IgD-negative memory B cell (primary cell): ENCODE results near the gene HECTD4. TPM values are rescaled to one million over a fixed set of nuclear protein-coding genes. Genes with fewer than 3 reads are reported as not detected.
A peak's percentile ranks its signal among the peaks of the same experiment; 100 is the strongest.
"Not testable (repeated sequence)": the region's sequence is repeated elsewhere in the genome, so short reads cannot be mapped to it uniquely, and the experiment has no call there.

Experiments
- H3K27ac Mint-ChIP-seq, 3 donors: one replicate each; pipeline ENCODE4 v1.8.0; 2020 to 2022; ENCODE audit warnings: mild to moderate bottlenecking in 3 of 3, mixed read lengths in 3 of 3, moderate library complexity in 1 of 3
- H3K27me3 Mint-ChIP-seq: one replicate; pipeline ENCODE4 v1.8.0; 2021; ENCODE audit warnings: mixed read lengths
- H3K36me3 Mint-ChIP-seq: one replicate; pipeline ENCODE4 v1.8.0; 2020; ENCODE audit warnings: mild to moderate bottlenecking, mixed read lengths
- H3K4me1 Mint-ChIP-seq, 3 donors: one replicate each; pipeline ENCODE4 v1.8.0; 2020 to 2022; ENCODE audit warnings: mixed read lengths in 3 of 3, mild to moderate bottlenecking in 1 of 3
- H3K4me3 Mint-ChIP-seq, 4 donors: one replicate each; pipeline ENCODE4 v1.8.0; 2020 to 2022; ENCODE audit warnings: mild to moderate bottlenecking in 4 of 4, mixed read lengths in 4 of 4, moderate library complexity in 3 of 4
- H3K9me3 Mint-ChIP-seq, 3 donors: one replicate each; pipeline ENCODE4 v1.8.0; 2020 to 2021; ENCODE audit warnings: mixed read lengths in 3 of 3, mild to moderate bottlenecking in 1 of 3
- polyA plus RNA-seq: library from polyadenylated mRNA; unstranded; fragments of 300-500 nt; fragmentation: Illumina TruSeq; gene quantifications from one replicate; pipeline ENCODE4 v1.2.3, GENCODE V29; 2021

HECTD4 gene
- polyA plus RNA-seq, 1 donor from 2014 or later: 6.8 TPM

GRCh38 chr12:112220628-112221027, 161.6 kb downstream of the HECTD4 start:
- H3K9me3 Mint-ChIP-seq, H3K4me1 Mint-ChIP-seq, H3K36me3 Mint-ChIP-seq, H3K27me3 Mint-ChIP-seq, H3K4me3 Mint-ChIP-seq: not testable (repeated sequence)
- H3K27ac Mint-ChIP-seq: peak overlapping the region in 1 of 3 donors; percentile 61

DNA sequence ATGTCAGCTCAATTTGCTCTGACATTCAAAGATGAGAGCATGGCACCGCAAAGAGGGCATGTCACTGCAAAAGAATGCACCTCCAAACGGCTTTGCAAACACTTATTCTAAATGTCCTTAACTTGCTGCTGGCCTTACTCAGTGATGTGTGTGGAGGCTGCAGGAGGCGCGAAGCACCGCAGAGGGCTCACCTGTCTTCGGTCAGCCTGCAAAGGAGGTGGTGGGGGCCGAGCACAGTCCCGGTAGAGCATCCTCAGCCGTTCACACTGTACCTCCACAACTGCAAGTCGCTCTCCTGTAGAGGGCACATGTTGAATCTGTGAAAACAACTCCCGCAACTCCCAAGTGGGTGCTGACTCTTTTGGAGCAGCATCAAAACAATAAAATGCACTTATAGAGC, 163.0 kb downstream of the HECTD4 start:
- no peak overlapping the region for H3K4me3 Mint-ChIP-seq

DNA sequence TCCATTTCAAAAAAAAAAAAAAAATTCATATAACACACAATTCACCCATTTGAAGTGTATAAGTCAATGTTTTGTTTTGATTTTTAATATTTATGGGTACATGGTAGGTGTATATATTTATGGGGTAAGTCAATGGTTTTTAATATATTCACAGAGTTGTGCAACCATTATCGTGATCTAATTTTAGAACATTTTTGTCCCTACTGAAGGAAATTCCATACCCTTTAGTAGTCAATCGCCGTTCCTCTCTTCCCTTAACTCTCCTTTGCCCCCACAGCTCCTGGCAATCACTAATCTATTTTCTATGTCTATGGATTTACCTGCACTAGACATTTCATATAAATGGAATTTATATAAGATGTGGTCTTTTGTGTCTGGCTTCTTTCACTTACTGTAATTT, 164.1 kb downstream of the HECTD4 start:
- no peak overlapping the region for H3K4me3 Mint-ChIP-seq
- peak overlapping the region in 2 of 3 donors; percentile 6 to 28 for H3K27ac Mint-ChIP-seq

More for the DNA sequence above, 163.0 kb downstream of the HECTD4 start:
- peaks cover 0 to 8% (median 0%) of the 10 kb centered on the region in 3 donors for H3K4me1 Mint-ChIP-seq
- H3K9me3 Mint-ChIP-seq: no peaks in the 10 kb centered on the region
- peaks cover 4% of the 10 kb centered on the region for H3K36me3 Mint-ChIP-seq
- no peaks in the 10 kb centered on the region for H3K27me3 Mint-ChIP-seq
- no peak overlapping the region for H3K27ac Mint-ChIP-seq

DNA sequence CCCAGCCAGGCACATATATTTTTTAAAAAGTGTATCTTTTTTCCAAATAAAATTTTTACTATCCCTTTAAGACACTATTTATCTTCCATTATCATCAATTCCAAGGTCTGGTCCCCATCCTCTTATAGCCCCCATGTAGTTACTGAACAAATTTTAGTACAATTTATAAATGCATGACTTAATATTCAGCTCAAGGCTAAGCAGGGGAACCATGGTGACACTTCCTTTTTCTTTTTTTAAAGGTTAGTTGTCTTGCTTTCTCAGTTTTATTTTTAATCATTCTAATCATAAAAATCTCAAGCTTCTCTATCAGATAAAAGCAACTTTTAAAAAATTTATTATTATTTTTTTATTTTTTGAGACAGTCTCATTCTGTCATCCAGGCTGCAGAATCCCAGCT, 164.6 kb downstream of the HECTD4 start:
- Mint-ChIP-seq H3K36me3 (peaks cover 4% of the 10 kb centered on the region), H3K27me3 (no peaks in the 10 kb centered on the region), H3K9me3 (no peaks in the 10 kb centered on the region), H3K4me3 (no peak overlapping the region), H3K27ac (peak overlapping the region in 1 of 3 donors; percentile 1), H3K4me1 (peaks cover 0 to 6% (median 0%) of the 10 kb centered on the region in 3 donors)

More for the DNA sequence above, 164.1 kb downstream of the HECTD4 start:
- Mint-ChIP-seq H3K36me3 (peaks cover 4% of the 10 kb centered on the region), H3K27me3 (no peaks in the 10 kb centered on the region), H3K4me1 (peaks cover 0 to 8% (median 0%) of the 10 kb centered on the region in 3 donors), H3K9me3 (no peaks in the 10 kb centered on the region)

DNA sequence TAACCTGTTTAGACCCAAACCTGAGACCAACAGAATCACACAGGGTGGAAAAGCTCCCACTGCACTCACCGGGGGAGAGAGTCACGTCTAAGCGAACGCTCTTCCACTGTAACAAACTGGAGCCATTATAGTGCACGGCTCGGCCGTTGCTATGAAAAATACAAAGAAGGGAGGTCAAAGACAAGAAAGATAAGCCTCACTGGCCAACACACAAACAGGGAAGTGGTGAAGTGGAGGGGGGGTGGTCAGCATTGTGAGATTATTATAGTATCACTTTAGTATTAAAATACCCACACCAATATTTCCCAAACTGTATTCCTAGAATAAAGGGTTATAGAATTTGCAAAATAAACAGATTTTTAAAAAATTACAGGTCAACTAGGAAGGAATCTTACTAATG, 166.0 kb downstream of the HECTD4 start:
- Mint-ChIP-seq H3K27me3 (no peaks in the 10 kb centered on the region), H3K9me3 (no peaks in the 10 kb centered on the region), H3K4me3 (no peak overlapping the region), H3K36me3 (peaks cover 8% of the 10 kb centered on the region), H3K4me1 (peaks cover 0 to 3% (median 0%) of the 10 kb centered on the region in 3 donors), H3K27ac (no peak overlapping the region)

GRCh38 chr12:112214064-112214463, 168.2 kb downstream of the HECTD4 start:
- Mint-ChIP-seq H3K36me3 (peaks cover 10% of the 10 kb centered on the region), H3K9me3 (no peaks in the 10 kb centered on the region), H3K4me3 (no peak overlapping the region), H3K4me1 (peaks cover 0 to 1% (median 0%) of the 10 kb centered on the region in 3 donors), H3K27ac (no peak overlapping the region), H3K27me3 (no peaks in the 10 kb centered on the region)

DNA sequence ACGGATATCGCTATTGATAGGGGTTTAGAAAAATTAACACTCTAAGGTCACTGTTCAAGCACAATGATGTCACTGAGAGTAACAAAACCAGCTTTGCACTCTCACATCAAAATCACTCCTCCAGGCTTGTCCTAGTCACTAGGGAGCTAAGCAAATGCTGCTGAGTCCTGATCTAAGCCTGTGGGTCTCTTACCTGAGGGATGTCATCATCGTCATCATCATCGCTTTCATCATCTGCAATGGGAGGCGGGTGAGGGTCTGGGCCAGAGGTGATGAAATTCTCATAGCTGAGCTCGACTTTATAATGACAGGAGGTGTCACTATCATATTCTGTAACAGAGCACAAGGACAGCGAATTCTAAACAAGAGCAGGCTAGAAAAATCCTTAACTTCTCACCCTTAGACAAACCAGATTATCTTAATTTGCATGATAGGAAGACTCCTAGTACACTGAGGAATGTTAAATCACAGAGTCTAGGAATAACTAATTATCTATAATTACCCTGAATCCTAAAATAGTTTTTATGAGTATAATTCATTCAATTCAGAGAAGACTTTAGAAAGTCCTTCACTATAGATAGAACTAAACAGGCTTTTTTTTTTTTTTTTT, 173.8 kb downstream of the HECTD4 start:
- peaks cover 7% of the 10 kb centered on the region for H3K36me3 Mint-ChIP-seq
- no peaks in the 10 kb centered on the region for H3K27me3 Mint-ChIP-seq
- H3K9me3 Mint-ChIP-seq: no peaks in the 10 kb centered on the region
- H3K27ac Mint-ChIP-seq: no peak overlapping the region
- no peaks in the 10 kb centered on the region for H3K4me1 Mint-ChIP-seq
- H3K4me3 Mint-ChIP-seq: no peak overlapping the region

- H3K27me3 Mint-ChIP-seq: no peaks in the 10 kb centered on the region
- no peak overlapping the region for H3K27ac Mint-ChIP-seq
- no peaks in the 10 kb centered on the region for H3K9me3 Mint-ChIP-seq
- H3K4me3 Mint-ChIP-seq: no peak overlapping the region
- peaks cover 7% of the 10 kb centered on the region for H3K36me3 Mint-ChIP-seq
- no peaks in the 10 kb centered on the region for H3K4me1 Mint-ChIP-seq
Measured at GRCh38 chr12:112207397-112207924, 174.8 kb downstream of the HECTD4 start.

- Mint-ChIP-seq H3K27ac (no peak overlapping the region), H3K36me3 (peaks cover 4% of the 10 kb centered on the region), H3K9me3 (no peaks in the 10 kb centered on the region), H3K4me3 (no peak overlapping the region), H3K4me1 (no peaks in the 10 kb centered on the region), H3K27me3 (no peaks in the 10 kb centered on the region)
Measured at GRCh38 chr12:112206944-112207343, 175.3 kb downstream of the HECTD4 start.

GRCh38 chr12:112199136-112199535, 183.1 kb downstream of the HECTD4 start:
- Mint-ChIP-seq H3K27ac (no peak overlapping the region), H3K9me3 (peaks cover 0 to 1% (median 0%) of the 10 kb centered on the region in 3 donors), H3K4me1 (peaks cover 0 to 4% (median 1%) of the 10 kb centered on the region in 3 donors), H3K4me3 (no peak overlapping the region), H3K27me3 (no peaks in the 10 kb centered on the region), H3K36me3 (peaks cover 9% of the 10 kb centered on the region)

DNA sequence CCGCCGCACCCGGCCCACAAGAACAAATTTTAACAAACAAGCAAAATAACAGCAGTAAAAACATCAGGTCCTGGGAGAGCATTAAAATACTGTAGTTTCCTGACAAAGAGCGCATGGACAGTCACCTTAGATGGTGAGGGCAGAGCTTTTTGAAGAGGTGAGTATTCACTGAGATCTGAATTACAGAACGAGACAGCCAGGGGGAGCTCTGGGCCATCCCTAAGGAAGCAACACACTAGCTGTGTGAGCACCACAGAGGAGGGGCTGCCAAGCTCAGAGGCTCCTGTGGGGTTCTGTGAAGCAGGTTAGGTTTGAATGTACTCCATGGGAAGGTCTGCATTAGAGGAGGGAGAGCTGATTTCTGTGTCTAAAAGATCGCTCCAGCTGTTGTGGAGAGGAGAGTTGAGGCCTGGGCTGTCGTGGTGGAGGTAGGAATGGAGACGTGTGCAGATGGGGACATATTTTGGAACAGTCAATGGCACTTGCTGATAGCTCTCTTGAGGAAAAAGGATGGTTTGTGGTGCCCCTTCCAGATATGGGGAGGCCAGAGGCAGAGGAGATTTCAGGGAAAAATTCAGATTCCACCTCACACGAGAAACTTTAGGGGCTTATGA, 184.0 kb downstream of the HECTD4 start:
- Mint-ChIP-seq H3K4me1 (peaks cover 0 to 4% (median 1%) of the 10 kb centered on the region in 3 donors), H3K4me3 (no peak overlapping the region), H3K36me3 (peaks cover 9% of the 10 kb centered on the region), H3K27ac (peak overlapping the region in 1 of 3 donors; percentile 43), H3K27me3 (no peaks in the 10 kb centered on the region), H3K9me3 (peaks cover 0 to 1% (median 0%) of the 10 kb centered on the region in 3 donors)

GRCh38 chr12:112196196-112196875, 185.9 kb downstream of the HECTD4 start:
- Mint-ChIP-seq H3K4me3 (no peak overlapping the region), H3K4me1 (peaks cover 0 to 4% (median 1%) of the 10 kb centered on the region in 3 donors), H3K27me3 (no peaks in the 10 kb centered on the region), H3K36me3 (peaks cover 19% of the 10 kb centered on the region), H3K27ac (no peak overlapping the region), H3K9me3 (peaks cover 0 to 1% (median 0%) of the 10 kb centered on the region in 3 donors)

GRCh38 chr12:112194601-112195247, 187.5 kb downstream of the HECTD4 start:
- Mint-ChIP-seq H3K4me1 (peaks cover 0 to 4% (median 1%) of the 10 kb centered on the region in 3 donors), H3K27me3 (no peaks in the 10 kb centered on the region), H3K9me3 (peaks cover 0 to under 1% (median 0%) of the 10 kb centered on the region in 3 donors), H3K27ac (no peak overlapping the region), H3K36me3 (peaks cover 22% of the 10 kb centered on the region), H3K4me3 (no peak overlapping the region)

DNA sequence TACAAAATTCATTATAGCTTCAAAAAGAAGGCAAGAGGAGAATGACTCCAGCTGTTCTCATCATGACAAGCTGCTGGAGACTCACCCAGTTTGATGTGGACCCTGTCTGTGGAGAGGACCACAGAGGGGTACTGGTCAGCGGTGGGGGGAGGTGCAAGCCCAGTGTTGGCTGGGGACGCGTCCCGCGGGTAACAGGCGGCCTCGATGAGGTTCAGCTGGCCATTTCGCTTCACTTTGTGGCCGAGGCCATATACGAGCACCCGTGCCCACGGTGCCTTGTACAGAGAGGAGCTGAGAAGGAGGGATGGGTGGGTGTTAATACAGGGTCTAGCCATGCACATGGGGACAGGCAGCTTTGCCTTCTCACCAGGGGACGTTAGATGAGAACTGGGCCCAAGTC, 189.8 kb downstream of the HECTD4 start:
- Mint-ChIP-seq H3K27ac (no peak overlapping the region), H3K4me1 (no peaks in the 10 kb centered on the region), H3K36me3 (peaks cover 12% of the 10 kb centered on the region), H3K9me3 (no peaks in the 10 kb centered on the region), H3K4me3 (no peak overlapping the region), H3K27me3 (no peaks in the 10 kb centered on the region)

- H3K36me3 Mint-ChIP-seq: peaks cover 12% of the 10 kb centered on the region
Measured at GRCh38 chr12:112191840-112192321, 190.3 kb downstream of the HECTD4 start.

More at GRCh38 chr12:112191840-112192321, 190.3 kb downstream of the HECTD4 start:
- no peaks in the 10 kb centered on the region for H3K27me3 Mint-ChIP-seq
- H3K4me3 Mint-ChIP-seq: no peak overlapping the region
- no peaks in the 10 kb centered on the region for H3K9me3 Mint-ChIP-seq
- no peak overlapping the region for H3K27ac Mint-ChIP-seq
- H3K4me1 Mint-ChIP-seq: no peaks in the 10 kb centered on the region
